SK-N-SH (cell line): ENCODE results near the gene PNKD.

Experiments
- NRF1 ChIP-seq: IDR thresholded peaks from 2 replicates; pipeline ENCODE4 v1.6.1; 2012; ENCODE audit warnings: low read depth, mild to moderate bottlenecking, low read length
- POLR2AphosphoS5 ChIP-seq: IDR thresholded peaks from 2 replicates; pipeline ENCODE4 v1.6.1; 2012; ENCODE audit warnings: low read depth, low read length
- RAD21 ChIP-seq: IDR thresholded peaks from 2 replicates; pipeline ENCODE4 v1.6.1; 2012; ENCODE audit warnings: mild to moderate bottlenecking, low read length
- RFX5 ChIP-seq: IDR thresholded peaks from 2 replicates; pipeline ENCODE4 v1.6.1; 2012; ENCODE audit warnings: mild to moderate bottlenecking, improper control_type of control experiment, low read length
- TAF1 ChIP-seq: IDR thresholded peaks from 2 replicates; pipeline ENCODE4 v1.6.1; 2012; ENCODE audit warnings: low read depth, mild to moderate bottlenecking, low read length, moderate library complexity, borderline replicate concordance
- YY1 ChIP-seq: IDR thresholded peaks from 2 replicates; pipeline ENCODE4 v1.4.0; 2012; ENCODE audit warnings: low read depth, mild to moderate bottlenecking
- TF ChIP-seq, protein P1 (sequence below): fragments of 200-600 bp; sonication (generic); IDR thresholded peaks from 2 replicates; pipeline ENCODE4 v1.6.1; 2017; ENCODE audit warnings: antibody characterized with exemption, mild to moderate bottlenecking, moderate library complexity
- TF ChIP-seq, protein P2 (sequence below): fragments of 150-350 bp; IDR thresholded peaks from 2 replicates; pipeline ENCODE4 v1.6.1; 2016; ENCODE audit warnings: mild to moderate bottlenecking, low read depth, low read length
- TF ChIP-seq, protein P3 (sequence below): fragments of 150-350 bp; IDR thresholded peaks from 2 replicates; pipeline ENCODE4 v1.6.1; 2017; ENCODE audit warnings: antibody characterized with exemption, low read length, low read depth, borderline replicate concordance
- TF ChIP-seq, protein P4 (sequence below): IDR thresholded peaks from 2 replicates; pipeline ENCODE4 v1.6.1; 2012; ENCODE audit warnings: mild to moderate bottlenecking, low read depth, low read length, moderate library complexity

DNA sequence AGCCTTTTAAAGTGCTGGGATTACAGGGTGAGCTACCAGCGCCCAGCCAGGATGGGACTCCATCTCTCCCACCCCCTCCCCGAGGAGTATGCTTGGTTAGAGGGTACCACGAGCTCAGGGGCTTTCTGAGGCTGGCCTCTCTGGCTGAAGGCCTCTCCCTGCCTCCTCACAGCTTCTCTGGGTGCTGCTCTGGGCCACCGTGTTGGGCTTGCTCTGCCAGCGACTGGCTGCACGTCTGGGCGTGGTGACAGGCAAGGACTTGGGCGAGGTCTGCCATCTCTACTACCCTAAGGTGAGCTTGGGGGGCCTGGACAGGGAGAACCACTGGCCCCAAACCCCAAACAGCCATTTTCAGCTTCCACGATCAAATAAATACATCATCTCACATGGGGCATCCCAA, 114.7 kb downstream of the PNKD start:
- no peak for TF ChIP-seq TAF1
- TF ChIP-seq, protein P1, sequence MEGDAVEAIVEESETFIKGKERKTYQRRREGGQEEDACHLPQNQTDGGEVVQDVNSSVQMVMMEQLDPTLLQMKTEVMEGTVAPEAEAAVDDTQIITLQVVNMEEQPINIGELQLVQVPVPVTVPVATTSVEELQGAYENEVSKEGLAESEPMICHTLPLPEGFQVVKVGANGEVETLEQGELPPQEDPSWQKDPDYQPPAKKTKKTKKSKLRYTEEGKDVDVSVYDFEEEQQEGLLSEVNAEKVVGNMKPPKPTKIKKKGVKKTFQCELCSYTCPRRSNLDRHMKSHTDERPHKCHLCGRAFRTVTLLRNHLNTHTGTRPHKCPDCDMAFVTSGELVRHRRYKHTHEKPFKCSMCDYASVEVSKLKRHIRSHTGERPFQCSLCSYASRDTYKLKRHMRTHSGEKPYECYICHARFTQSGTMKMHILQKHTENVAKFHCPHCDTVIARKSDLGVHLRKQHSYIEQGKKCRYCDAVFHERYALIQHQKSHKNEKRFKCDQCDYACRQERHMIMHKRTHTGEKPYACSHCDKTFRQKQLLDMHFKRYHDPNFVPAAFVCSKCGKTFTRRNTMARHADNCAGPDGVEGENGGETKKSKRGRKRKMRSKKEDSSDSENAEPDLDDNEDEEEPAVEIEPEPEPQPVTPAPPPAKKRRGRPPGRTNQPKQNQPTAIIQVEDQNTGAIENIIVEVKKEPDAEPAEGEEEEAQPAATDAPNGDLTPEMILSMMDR = no peak
- TF ChIP-seq, protein P2, sequence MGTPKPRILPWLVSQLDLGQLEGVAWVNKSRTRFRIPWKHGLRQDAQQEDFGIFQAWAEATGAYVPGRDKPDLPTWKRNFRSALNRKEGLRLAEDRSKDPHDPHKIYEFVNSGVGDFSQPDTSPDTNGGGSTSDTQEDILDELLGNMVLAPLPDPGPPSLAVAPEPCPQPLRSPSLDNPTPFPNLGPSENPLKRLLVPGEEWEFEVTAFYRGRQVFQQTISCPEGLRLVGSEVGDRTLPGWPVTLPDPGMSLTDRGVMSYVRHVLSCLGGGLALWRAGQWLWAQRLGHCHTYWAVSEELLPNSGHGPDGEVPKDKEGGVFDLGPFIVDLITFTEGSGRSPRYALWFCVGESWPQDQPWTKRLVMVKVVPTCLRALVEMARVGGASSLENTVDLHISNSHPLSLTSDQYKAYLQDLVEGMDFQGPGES = no peak
- TF ChIP-seq RFX5 = no peak
- TF ChIP-seq POLR2AphosphoS5 = no peak
- TF ChIP-seq, protein P3, sequence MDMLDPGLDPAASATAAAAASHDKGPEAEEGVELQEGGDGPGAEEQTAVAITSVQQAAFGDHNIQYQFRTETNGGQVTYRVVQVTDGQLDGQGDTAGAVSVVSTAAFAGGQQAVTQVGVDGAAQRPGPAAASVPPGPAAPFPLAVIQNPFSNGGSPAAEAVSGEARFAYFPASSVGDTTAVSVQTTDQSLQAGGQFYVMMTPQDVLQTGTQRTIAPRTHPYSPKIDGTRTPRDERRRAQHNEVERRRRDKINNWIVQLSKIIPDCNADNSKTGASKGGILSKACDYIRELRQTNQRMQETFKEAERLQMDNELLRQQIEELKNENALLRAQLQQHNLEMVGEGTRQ = no peak
- TF ChIP-seq, protein P4, sequence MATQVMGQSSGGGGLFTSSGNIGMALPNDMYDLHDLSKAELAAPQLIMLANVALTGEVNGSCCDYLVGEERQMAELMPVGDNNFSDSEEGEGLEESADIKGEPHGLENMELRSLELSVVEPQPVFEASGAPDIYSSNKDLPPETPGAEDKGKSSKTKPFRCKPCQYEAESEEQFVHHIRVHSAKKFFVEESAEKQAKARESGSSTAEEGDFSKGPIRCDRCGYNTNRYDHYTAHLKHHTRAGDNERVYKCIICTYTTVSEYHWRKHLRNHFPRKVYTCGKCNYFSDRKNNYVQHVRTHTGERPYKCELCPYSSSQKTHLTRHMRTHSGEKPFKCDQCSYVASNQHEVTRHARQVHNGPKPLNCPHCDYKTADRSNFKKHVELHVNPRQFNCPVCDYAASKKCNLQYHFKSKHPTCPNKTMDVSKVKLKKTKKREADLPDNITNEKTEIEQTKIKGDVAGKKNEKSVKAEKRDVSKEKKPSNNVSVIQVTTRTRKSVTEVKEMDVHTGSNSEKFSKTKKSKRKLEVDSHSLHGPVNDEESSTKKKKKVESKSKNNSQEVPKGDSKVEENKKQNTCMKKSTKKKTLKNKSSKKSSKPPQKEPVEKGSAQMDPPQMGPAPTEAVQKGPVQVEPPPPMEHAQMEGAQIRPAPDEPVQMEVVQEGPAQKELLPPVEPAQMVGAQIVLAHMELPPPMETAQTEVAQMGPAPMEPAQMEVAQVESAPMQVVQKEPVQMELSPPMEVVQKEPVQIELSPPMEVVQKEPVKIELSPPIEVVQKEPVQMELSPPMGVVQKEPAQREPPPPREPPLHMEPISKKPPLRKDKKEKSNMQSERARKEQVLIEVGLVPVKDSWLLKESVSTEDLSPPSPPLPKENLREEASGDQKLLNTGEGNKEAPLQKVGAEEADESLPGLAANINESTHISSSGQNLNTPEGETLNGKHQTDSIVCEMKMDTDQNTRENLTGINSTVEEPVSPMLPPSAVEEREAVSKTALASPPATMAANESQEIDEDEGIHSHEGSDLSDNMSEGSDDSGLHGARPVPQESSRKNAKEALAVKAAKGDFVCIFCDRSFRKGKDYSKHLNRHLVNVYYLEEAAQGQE = no peak
- no peak for TF ChIP-seq RAD21
- TF ChIP-seq YY1 = no peak
- no peak for TF ChIP-seq NRF1
